ENCODE measurements around the gene LRRC55.

The LRRC55 gene

DNA sequence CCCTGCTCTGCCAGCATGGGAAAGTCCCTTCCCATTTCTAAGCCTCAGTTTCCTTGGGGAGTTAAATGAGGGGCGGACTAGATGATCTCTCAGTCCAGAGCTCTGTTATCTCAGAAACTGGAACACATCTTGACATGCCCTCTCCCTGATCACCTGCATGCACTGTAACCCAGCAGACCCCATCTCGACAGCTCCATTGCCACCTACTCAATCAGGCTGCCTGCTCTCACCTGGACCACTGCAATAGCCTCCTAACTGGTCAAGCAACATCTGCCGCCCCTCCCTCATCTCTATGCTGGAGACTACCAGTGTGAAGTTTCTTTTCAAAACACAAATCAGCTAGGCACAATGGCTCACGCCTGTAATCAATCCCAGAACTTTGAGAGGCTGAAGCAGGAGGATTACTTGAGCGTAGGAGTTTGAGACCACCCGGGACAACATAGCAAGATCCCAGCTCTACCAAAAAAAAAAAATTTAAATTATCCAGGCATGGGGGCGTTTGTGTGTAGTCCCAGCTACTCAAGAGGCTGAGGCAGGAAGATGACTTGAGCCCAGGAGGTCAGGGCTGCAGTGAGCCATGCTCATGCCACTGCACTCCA, 22.2 kb downstream of the LRRC55 start:
- no peak for DNase-seq

DNA sequence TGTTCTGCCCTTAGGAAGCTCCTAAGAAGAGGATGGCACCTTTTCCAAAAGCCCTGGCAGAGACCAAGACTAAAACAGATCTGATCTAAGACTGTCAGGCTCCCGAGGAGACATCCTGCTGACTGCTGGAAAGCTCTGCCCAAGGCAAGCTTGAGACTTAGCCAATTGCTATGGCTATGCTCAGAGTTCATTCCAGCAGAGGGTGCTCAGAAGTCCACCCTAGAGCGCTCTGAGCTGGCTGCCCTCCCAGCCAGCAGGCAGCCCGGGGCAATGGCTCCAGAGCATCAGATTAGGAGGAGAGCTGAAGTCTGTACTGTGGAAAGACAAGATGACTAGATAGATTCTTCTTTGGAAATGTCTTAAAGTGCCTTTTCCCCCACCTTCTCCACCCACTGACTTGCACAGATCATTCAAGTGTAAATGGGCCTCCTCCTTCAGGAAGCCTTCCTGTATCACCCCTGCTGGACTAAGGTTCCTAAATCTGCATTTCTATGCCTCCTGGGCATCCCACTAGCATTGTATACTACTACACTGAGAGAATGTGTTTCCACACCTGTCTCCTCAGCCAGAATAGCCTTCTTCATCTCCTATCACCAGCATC, 23.4 kb downstream of the LRRC55 start:
- DNase-seq: no peak

DNA sequence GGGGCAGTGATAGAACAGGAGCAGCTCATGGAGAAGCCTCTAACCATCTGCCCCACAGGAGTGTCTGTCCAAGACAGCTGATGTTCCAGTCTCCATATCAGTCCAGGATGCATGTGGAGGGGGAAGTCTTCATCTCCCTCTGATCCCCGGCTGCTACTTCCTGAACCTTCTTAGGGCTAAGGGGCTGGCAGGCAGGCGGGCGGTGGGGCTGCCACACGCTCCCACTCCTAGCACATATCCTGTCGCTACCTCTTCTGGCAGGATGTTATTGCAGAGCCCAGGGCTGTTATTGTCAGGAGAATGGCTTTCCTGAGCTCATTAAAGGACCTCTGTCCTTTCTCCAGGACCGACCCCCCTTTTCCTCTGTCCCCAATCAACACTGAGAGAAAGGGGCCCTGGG, 25.4 kb downstream of the LRRC55 start:
- no peak for DNase-seq

DNA sequence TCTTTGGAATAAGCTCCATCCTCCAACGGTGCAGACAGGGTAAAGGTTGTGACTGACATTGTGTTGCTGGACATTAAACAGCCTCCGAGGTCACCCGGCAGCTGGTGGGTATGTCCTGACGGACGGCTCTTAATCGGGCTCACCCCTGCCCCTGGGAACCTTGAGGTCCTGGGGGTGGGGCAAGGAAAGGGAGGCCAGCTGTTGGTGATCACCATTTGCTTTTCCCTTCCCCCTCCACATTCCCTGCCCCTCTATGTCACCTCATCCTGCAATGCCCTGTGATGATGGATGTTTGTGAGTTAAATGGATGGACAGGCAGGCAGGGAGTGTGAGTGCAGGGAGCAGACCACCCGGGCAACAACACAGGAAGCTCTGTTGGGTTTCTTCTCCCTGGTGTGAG, 29.0 kb downstream of the LRRC55 start:
- no peak for DNase-seq

DNA sequence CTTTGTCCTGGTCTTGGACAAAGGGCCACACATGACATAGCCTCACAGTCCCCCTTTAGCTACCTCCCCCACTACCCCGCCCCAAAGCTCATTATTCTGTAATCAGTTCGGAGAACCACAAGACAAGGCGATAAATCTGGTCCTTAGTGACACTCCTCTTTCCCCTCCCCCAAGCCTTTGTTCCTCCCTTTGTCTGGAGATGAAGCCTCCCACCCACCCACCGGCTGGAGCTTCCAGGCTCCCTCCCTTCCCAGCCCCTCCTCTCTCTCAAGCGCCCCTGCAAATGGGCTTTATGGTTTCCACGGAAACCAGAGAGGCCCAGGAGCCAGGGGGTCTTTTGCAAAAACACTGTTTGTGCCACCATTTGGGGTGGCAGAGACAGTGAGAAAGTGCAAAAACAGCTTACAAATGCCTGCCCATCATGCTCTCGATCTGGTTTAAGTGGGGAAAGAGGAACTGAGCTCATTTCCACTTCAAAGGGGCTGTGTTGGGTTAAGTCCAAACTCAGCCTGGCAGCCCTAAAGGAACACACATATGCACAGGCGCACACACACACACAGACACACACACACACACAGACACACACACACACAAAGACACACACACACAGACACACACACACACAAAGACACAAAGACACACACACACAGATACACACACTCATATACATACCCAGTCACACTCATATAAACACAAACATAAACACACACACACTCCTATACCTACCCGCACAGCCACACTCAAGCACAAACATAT, 31.8 kb downstream of the LRRC55 start:
- no peak for DNase-seq

DNA sequence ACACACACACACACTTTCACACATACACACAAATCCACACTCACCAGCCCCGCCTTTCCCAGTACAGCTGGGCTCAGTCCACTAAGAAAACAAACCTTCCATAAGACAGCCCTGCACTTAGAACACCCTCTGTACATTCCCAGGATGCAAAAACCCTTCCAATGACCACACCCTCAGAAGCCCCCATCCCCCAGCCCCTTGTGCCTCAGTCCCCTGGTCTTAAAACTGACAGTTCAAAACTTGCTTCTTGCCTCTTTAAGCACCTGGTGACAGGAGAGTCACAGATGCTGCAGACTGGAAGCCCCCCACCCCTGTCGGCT, 32.3 kb downstream of the LRRC55 start:
- no peak for DNase-seq

DNA sequence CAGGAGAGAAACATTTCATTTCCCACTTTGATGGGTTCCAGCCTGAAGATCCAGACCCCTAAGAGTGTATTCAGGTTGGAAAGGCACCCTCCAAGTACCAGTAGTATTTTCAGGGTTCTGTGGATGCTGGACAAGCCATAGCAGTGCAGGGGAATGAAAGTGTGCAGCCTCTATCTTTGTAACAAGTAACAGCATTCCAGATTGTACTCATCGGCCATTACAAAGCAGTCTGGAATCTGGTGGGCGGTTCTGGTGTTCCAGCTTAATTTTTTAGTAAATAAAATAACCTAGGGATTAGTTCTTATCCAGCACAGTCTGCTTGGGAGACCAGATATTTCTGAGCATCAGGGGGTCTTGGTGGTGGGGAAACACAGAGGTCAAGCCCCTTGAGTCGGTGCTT, 32.7 kb downstream of the LRRC55 start:
- DNase-seq: no peak

DNA sequence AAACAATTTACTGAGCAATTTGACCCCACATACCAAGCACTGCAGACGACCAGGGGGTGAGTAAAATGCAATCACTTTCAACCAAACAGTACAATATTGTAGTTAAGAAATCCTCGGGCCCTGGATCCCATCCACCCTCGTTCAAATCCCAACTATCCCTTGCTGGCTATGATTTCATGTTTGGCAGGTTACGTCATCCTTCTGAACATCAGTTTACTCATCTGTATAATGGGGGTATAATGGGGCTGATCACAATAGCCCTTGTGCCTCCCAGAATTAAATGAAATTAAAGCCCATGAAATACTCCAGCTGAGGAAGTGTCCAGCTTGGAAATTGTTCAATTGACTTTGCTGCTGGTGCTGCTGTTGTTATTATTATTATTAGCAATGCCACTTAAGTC, 34.7 kb downstream of the LRRC55 start:
- no peak for DNase-seq

DNA sequence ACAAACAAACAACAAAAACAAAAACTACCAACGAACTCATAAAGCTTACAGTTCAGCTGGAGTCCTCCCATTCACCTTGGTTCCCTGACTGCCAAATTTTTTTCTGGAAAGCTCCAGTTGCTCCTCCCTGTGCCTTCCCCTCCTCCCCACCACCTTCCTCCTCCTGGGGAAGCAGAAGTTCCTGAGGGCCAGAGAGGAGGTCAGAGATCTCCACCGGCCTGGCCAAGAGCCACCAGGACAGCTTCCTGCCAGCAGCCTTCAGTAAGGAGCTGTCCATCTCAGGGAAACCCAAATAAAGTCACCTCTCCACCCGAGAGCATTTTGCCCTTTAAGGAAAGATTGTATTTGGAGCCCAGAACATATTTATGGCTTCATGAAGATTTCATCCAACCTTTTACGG, 35.3 kb downstream of the LRRC55 start:
- no peak for DNase-seq

DNA sequence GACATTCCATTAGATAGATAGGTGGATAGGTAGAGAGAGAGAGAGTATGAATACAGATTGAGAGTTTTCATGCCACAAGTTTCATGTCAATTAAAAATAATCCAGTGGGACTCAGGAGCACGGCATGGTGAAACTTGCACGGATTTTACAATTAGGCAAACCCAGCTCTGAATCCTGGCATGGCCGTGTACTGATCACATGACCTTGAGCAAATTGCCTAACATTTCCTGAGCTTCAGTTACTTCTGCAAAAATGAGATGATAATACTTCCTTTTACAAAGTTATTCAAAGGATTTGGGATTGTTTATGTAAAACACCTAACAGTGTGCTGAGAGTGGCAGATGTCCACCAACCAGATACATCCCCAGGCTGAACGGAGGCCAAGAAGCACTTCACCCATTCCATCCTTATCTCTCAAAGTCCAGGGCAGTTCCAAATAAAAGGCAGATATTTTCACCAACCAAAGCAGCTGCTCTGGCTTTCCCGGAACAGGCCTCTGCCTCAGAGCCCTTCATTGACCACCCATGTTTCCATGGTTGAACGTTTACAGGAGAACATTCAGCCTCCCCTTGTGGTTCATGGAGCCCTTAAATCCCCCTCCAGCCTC, 37.4 kb downstream of the LRRC55 start:
- no peak for DNase-seq

DNA sequence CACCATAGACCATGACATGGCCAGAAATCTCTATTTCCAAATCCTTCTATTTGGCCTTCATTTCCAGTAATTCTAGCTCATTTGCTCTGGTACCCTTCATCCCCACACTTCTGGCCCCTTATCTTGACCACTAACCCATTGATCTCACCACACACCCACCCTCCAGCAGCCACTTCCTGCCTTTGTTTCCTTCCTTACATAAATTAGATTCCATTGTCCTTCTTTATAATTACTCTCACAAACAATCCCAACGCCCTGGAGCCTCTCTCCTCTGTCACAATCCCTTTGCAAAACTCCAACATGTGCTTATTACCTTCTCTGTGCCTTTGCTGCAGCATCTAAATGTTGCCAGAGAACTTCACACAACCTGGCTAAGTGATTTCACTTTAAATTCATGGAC, 40.5 kb downstream of the LRRC55 start:
- DNase-seq: no peak

DNA sequence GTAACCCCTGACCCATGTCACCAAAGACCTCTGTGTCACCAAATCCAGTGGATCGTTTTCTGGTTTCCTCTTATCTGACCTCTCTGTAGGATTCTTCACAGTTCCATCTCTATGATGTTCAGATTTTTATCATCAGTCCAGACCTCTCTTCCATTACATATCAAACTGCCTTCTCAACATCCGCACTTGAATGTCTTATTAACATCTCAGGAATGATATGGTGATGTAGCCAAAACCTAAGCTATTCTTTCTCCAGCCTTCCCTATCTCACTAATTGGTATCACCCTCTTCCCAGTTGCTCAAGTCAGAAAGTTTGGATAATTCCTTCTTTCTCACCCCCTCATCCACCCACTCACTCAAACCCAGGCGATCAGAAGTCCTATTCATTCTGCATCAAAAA, 41.8 kb downstream of the LRRC55 start:
- no peak for DNase-seq

DNA sequence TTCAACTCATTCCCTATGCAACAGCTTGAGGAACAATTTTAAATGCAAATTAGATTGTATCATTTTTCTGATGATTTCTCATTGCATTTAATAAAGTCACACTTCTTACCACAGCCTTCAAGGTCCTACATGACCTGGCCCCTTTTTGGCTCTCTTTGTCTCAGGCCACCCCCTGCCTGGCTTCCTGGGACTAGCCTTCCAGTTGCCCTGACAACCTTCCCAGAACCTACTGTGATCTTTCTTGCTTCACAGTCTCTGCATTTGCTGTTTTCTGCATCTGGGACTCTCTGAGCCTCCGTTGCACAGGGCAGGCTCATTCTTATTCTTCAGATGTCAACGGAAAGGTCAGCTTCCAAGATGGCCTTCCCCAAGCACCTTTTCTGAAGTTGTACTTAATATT, 42.4 kb downstream of the LRRC55 start:
- no peak for DNase-seq

DNA sequence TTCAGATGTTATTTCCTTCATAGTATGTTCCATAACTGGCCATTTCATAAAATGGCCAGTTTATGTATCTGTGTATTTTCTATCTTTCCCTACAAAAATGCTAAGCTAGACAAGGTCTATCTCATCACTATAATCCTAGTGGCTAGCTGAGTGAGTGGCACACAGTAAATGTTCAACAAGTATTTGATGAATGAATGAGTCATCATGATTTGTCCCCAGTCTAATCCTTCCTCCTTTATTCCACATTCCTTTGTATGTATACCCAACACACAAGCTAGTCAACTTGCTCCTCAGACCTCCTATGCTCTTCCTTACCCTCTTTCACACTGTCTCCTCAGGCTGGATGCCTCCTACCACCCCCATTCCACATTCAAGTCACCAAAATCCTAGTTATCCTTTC, 42.8 kb downstream of the LRRC55 start:
- DNase-seq: no peak

DNA sequence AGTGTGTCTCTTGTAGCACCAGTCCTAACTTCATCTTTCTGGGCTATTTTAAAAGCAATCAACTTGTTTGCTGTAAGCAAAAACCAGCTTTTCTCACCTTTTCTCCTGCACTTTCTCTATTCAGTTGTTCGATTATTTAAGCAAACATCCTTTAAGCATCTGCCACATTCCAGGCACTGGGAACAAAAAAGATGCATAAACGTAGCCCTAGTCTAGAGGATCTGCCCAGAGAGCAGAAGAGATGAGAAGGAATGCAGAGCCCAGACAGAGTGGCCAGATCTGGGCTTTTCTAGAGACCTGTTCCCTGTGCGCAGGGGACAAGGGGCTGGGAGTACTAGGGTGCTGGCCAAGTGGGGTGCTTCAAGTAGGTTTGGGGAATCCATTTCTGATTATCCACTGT, 46.8 kb downstream of the LRRC55 start:
- DNase-seq: no peak

DNA sequence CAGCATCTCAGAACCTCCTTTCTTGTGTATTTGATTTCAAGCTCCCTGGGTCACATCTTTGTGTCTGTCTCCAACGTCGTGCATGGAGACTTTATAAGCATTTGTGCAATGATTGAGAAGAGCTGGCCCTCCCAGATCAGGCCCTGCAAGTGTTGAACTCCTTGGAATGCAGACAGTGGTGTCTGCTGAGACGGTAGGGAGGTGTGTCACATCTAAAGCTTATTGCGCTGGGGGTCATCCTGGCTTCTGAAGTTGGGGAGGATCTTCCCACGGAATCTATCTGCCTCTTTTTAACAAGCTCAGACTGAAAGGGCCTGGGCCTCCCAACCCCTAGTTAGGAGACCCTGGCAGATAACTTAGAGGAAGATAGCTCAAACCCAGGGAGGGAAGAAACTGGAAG, 48.6 kb downstream of the LRRC55 start:
- no peak for DNase-seq

DNA sequence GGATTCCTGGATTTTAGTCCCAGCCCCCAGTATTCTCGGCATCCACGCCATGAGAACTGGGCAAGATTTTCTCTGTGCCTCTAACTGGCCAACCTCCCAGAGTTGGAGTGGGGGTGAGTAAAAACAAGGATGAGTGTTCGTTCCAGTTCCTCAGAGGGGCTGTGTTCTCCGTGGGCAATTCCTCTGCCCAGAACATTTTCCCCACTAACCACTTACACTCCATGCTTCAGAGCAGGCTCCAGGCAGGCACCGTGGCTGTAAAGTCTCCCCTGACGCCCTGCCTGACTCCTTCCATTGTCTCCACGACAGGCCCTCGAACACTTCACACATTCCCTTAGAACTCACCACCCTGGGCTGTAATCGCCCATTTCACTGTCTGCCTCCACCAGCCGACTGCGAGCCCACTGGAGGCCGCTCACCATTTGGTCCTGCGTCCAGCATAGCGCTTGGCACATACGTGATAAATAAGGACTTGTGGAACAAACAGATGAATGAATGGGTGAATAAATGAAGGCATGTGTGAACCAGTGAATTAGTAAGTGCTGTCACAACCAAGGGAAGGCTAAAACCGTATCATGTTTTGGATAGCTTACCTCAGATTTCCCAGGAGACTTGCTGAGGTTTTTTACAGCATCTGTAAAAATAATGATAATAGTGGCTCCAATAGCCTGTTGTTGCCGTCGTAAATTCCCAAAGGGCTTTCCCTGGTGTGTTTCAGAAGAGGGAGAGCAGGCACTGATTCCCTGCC, 49.2 kb downstream of the LRRC55 start:
- DNase-seq: no peak

DNA sequence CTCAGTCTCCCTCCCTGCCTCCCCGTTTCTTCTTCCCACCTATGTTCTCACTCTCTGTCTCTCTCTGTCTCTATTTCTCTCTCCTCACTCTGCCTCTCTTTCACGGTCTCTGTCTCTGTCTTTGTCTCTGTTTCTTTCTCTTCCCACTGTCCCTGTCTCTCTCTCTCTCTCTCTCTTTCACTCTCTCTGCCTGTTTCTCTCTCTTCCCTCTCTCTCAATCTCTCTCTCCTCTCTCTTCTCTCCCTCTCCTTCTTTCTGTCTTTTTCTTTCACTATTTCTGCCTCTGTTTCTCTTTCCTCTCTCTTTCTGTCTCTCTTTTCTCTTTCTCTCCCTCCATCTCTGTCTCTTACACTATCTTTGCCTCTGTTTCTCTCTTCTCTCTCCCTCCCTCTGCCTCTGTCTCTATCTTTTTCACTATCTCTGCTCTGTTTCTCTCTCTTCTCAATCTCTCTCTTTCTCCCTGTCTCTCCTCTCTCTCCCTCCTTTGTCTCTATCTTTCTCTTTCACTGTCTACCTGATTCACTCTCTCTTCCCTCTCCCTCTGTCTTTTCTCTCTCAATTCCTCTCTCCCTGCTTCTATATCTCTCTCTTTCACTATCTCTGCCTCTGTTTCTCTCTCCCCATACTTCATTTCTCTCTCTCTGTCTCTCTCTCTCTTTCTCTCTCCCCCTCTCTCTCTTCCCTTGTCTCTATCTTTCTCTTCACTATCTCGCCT, 49.9 kb downstream of the LRRC55 start:
- no peak for DNase-seq

DNA sequence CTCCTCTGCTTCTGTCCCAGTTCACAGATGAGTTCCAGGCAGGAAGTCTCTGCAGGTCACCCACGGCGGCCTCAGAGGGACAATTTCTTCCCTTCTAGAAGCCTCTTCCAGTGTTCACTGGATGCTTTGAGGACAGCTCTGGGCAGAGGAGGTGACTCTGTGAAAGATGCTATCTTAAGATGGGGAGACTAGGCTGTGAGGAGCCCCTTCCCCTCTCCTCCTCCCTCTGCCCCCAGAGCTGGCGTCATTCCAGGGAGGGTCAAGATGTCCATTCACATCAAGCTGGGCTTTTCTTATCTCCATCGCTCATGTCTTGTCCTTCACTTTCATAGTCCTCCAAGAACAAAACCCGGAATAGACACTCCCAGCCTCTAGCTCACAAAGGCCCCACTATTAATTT, 51.9 kb downstream of the LRRC55 start:
- no peak for DNase-seq

DNA sequence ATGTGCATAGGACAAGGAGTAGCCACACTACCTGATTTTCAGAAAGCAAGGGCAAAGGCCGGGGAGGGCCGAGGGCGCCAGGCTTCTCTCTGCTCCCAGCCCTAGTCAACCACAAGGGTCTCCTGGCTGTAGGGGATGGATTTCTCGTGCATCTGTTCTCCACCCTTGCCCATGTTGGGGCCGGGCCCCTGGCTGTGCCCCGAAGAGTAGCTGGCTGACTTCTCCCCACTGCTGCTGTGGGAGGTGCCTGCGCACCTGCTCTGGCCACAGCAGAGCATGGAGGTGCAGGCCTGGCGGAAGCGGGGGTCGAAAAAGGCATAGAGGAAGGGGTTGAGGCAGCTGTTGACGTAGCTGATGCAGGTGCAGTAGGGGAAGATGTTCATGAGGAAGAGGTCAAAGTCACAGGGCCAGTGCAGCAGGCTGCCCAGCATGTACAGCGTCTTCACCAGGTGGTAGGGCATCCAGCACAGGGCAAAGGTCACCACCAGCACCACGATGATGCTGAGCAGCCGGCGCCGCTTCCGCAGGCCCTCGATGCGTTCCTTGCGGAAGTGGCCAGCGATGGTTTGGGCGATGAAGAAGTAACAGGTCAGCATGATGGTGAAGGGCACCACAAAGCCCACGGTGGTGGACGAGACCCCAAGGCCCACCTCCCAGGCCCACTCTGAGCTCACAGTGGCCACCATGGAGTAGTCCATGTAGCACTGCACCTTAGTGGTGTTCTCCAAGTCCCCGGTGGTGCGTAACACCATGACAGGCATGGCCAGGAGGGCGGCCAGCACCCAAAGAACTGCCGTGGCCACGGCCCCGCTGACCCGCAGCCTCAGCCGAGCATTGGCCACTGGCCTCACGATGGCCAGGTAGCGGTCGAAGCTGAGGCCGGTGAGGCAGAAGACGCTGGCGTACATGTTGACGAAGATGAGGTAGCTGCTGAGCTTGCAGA, 54.3 kb downstream of the LRRC55 start:
- no peak for DNase-seq

DNA sequence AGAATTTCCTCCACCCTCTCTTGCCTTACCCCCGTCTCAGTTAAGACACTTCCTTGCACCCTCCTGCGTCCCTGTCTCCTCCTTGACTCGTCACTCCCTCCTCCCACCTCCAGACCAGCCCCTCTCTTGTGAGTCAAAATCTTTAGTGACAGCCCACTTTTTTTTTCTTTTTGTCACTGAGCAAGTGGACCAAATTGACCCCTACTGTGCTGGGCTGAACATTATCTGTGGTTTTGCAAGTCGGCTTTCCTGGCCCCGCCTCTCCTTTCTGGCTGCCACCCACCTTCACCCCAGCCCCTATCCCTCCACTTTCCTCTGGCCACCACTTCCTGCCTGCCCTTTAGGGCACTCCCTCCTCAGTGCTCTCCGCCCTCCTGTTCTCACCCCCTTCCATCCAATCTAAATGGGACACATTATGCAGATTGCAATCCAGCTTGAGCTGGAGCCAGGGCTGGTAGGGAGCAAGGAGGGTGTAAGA, 55.5 kb downstream of the LRRC55 start, which contains the start of gene APLNR:
APLNR (minus strand) TSS at position 47 of the 478 bp plus-strand sequence. CDS start 246 bp downstream, outside the sequence.
- DNase-seq: no peak

All from NCI-H526 treated with DMSO at 0.1 percent for 48 hours (cell line).